KMS-11 (cell line): ENCODE measurements around the gene OLAH.

Experiments used
- H2AFZ ChIP-seq: fragments of 200-600 bp; sonication (generic); 2 replicates; pipeline ENCODE4 v1.6.1; 2016; ENCODE audit warnings: antibody characterized with exemption, mixed run types, low read depth
- H3K27ac ChIP-seq: fragments of 200-600 bp; sonication (generic); 2 replicates; pipeline ENCODE4 v1.6.1; 2016; ENCODE audit warnings: mild to moderate bottlenecking, mixed run types
- H3K27me3 ChIP-seq: fragments of 200-600 bp; sonication (generic); 2 replicates; pipeline ENCODE4 v1.6.1; 2017; ENCODE audit warnings: mild to moderate bottlenecking, low read depth, mixed run types, moderate library complexity; ENCODE audit not compliant: insufficient read depth
- H3K36me3 ChIP-seq: fragments of 200-600 bp; sonication (generic); 2 replicates; pipeline ENCODE4 v1.6.1; 2017; ENCODE audit warnings: mild to moderate bottlenecking, mixed run types; ENCODE audit not compliant: insufficient read depth
- H3K4me1 ChIP-seq: fragments of 200-600 bp; sonication (generic); 2 replicates; pipeline ENCODE4 v1.6.1; 2016; ENCODE audit warnings: mild to moderate bottlenecking, low read depth, mixed run types; ENCODE audit not compliant: poor library complexity, severe bottlenecking
- H3K4me2 ChIP-seq: fragments of 200-600 bp; sonication (generic); 2 replicates; pipeline ENCODE4 v1.7.0; 2016; ENCODE audit warnings: mild to moderate bottlenecking, mixed run types
- H3K4me3 ChIP-seq: fragments of 200-600 bp; sonication (generic); IDR thresholded peaks from 2 replicates; pipeline ENCODE4 v1.6.1; 2017; ENCODE audit warnings: low read depth, low read length, mixed read lengths; ENCODE audit not compliant: insufficient read depth
- H3K79me2 ChIP-seq: fragments of 200-600 bp; sonication (generic); 2 replicates; pipeline ENCODE4 v1.6.1; 2016; ENCODE audit warnings: low read depth, mixed run types; ENCODE audit not compliant: insufficient read depth
- H3K9ac ChIP-seq: fragments of 200-600 bp; sonication (generic); 2 replicates; pipeline ENCODE4 v1.6.1; 2016; ENCODE audit warnings: mild to moderate bottlenecking, mixed run types
- H4K20me1 ChIP-seq: fragments of 200-600 bp; sonication (generic); 2 replicates; pipeline ENCODE4 v1.6.1; 2016; ENCODE audit warnings: mild to moderate bottlenecking, mixed run types; ENCODE audit not compliant: insufficient read depth
- CTCF ChIP-seq: fragments of 200-600 bp; sonication (generic); conservative IDR thresholded peaks from 2 replicates; pipeline ENCODE4 v1.6.1; 2017; ENCODE audit warnings: low read depth, mild to moderate bottlenecking, antibody characterized with exemption, low read length, moderate library complexity, mixed read lengths

OLAH gene

GRCh38 chr10:15118615-15119014 lies 74.9 kb downstream of the OLAH start:
- no peak for TF ChIP-seq CTCF
- no peak overlapping the region for H3K9ac ChIP-seq
- no peak overlapping the region for H2AFZ ChIP-seq
- H4K20me1 ChIP-seq, result no peaks in the 10 kb centered on the region
- H3K4me1 ChIP-seq, result peaks cover 52% of the 10 kb centered on the region
- H3K79me2 ChIP-seq, result no peaks in the 10 kb centered on the region
- no peak overlapping the region for H3K4me3 ChIP-seq
- H3K27me3 ChIP-seq, result no peaks in the 10 kb centered on the region
- H3K36me3 ChIP-seq, result no peaks in the 10 kb centered on the region
- peak overlapping the region; percentile 4; the same call in 1 of the 2 replicates for H3K4me2 ChIP-seq
- peak overlapping the region; percentile 41; the same call in 1 of the 2 replicates for H3K27ac ChIP-seq

GRCh38 chr10:15120523-15120922 lies 76.8 kb downstream of the OLAH start:
- Histone ChIP-seq H2AFZ (no peak overlapping the region), H3K9ac (no peak overlapping the region), H3K4me1 (peaks cover 60% of the 10 kb centered on the region), H4K20me1 (no peaks in the 10 kb centered on the region), H3K79me2 (no peaks in the 10 kb centered on the region), H3K4me3 (no peak overlapping the region), H3K36me3 (no peaks in the 10 kb centered on the region), H3K27me3 (no peaks in the 10 kb centered on the region), H3K4me2 (no peak overlapping the region), H3K27ac (no peak overlapping the region)
- TF ChIP-seq CTCF, result no peak

- no peak for TF ChIP-seq CTCF
- Histone ChIP-seq H3K4me2 (peak overlapping the region; percentile 61), H3K4me1 (peaks cover 60% of the 10 kb centered on the region), H3K4me3 (no peak overlapping the region), H3K27me3 (no peaks in the 10 kb centered on the region), H3K27ac (peak overlapping the region; percentile 94), H3K79me2 (no peaks in the 10 kb centered on the region), H2AFZ (no peak overlapping the region), H3K9ac (no peak overlapping the region), H3K36me3 (no peaks in the 10 kb centered on the region), H4K20me1 (no peaks in the 10 kb centered on the region)
Observed at GRCh38 chr10:15121707-15122106, 78.0 kb downstream of the OLAH start.

- no peak for TF ChIP-seq CTCF
- Histone ChIP-seq H3K4me1 (peaks cover 58% of the 10 kb centered on the region), H3K9ac (peak overlapping the region; percentile 68), H3K27ac (peak overlapping the region; percentile 94), H3K36me3 (no peaks in the 10 kb centered on the region), H3K27me3 (no peaks in the 10 kb centered on the region), H3K4me2 (peak overlapping the region; percentile 61), H2AFZ (peak overlapping the region; percentile 11), H3K4me3 (no peak overlapping the region), H4K20me1 (no peaks in the 10 kb centered on the region), H3K79me2 (no peaks in the 10 kb centered on the region)
Observed at GRCh38 chr10:15122477-15123030, 78.8 kb downstream of the OLAH start.
